Body of pancreas (tissue), 4 donors: Measurements from ENCODE around the gene C6orf47. TPM values are rescaled to one million over a fixed set of nuclear protein-coding genes. Genes with fewer than 3 reads are reported as not detected.

ENCODE experiments used
- ATAC-seq: fragments of 150-250 bp; one replicate; pipeline ENCODE4 v1.9.1; 2016
- DNase-seq, 4 donors: peaks; one replicate each; pipeline ENCODE4 v3.0.0-alpha.2; 2019
- H3K27ac ChIP-seq, 4 donors: fragments of 200-600 bp; sonication (generic); 1 replicate in 3 of 4; 2 replicates in 1 of 4; pipeline versions ENCODE4 v1.5.1 to v1.6.1; 2016 to 2019; ENCODE audit warnings: mild to moderate bottlenecking in 1 of 4, mixed read lengths in 1 of 4, moderate library complexity in 1 of 4
- H3K27me3 ChIP-seq, 2 donors: fragments of 200-600 bp; sonication (generic); one replicate each; pipeline ENCODE4 v1.6.0; 2016; ENCODE audit warnings: mild to moderate bottlenecking in 1 of 2
- H3K36me3 ChIP-seq, 2 donors: fragments of 200-600 bp; sonication (generic); replicated peaks in 1 of 2; 2 replicates each; pipeline ENCODE4 v1.5.1; 2016; ENCODE audit warnings: low read depth in 2 of 2; ENCODE audit not compliant: insufficient read depth in 1 of 2
- H3K4me1 ChIP-seq: fragments of 200-600 bp; sonication (generic); one replicate; pipeline ENCODE4 v1.6.0; 2016
- H3K4me3 ChIP-seq, 2 donors: fragments of 200-600 bp; sonication (generic); 1 replicate in 1 of 2; 2 replicates in 1 of 2; pipeline ENCODE4 v1.5.1; 2016 to 2019
- H3K9me3 ChIP-seq, 3 donors: fragments of 200-600 bp; sonication (generic); 1 replicate in 2 of 3; 2 replicates in 1 of 3; pipeline ENCODE4 v1.5.1; 2016
- CTCF ChIP-seq, 7 experiments: fragments of 450-650 bp in 4 of 7; fragments of 200-600 bp in 3 of 7; sonication (generic) in 3 of 7; IDR thresholded peaks; one replicate each; pipeline ENCODE4 v1.5.1; 2016 to 2019; ENCODE audit warnings: antibody characterized with exemption in 7 of 7
- POLR2A ChIP-seq, 3 donors: fragments of 450-650 bp; IDR thresholded peaks; one replicate each; pipeline ENCODE4 v1.6.1; 2016; ENCODE audit warnings: antibody characterized with exemption in 3 of 3, mild to moderate bottlenecking in 2 of 3
- WGBS, 2 donors: methylation state at CpG; one replicate each; pipeline ENCODE4 v1.1.5; 2017; 5-methylcytosine and 5-hydroxymethylcytosine counted together
- intact Hi-C: fragments of 100-400 bp; cut with DNase I; formaldehyde crosslinking; loops from one replicate; pipeline ENCODE4 v1.15.1; 2023
- total RNA-seq, 2 donors: library from RNA; depleted of rRNA; stranded (reverse); fragments of >200 nt; gene quantifications; one replicate each; pipeline ENCODE4 v1.1.0, GENCODE V29; 2016

Gene C6orf47
- total RNA-seq, 2 donors from 2014 or later, result 15.8 to 22.1 TPM

- Histone ChIP-seq H3K4me1 (peaks cover 53% of the 10 kb centered on the region), H3K27ac (peak within 1 kb of the TSS; percentile 82 to 96 (median 94)), H3K4me3 (peak within 1 kb of the TSS; percentile 63 to 87), H3K36me3 (peaks cover 6 to 16% of the 10 kb centered on the region in 2 donors), H3K27me3 (no peaks in the 10 kb centered on the region), H3K9me3 (no peaks in the 10 kb centered on the region)
- 0% methylated on average over 26 to 39 of the region's 39 CpGs for WGBS, 2 donors
- intact Hi-C loops, result no loop called here
- DNase-seq (peak; percentile 87 to 96 (median 94)), ATAC-seq (peak; percentile 62)
- TF ChIP-seq CTCF (IDR thresholded peaks at IDR 0.05) (no peak), POLR2A (IDR thresholded peaks at IDR 0.05) (peak in 2 of 3 donors; percentile 56 to 57)
Observed at GRCh38 chr6:31664790-31665500, 4.4 kb upstream of the C6orf47 start, which contains the start of gene GPANK1. Gene GPANK1 (minus strand): TSS chr6:31664997. CDS start chr6:31664478, 519 bp downstream.

GRCh38 chr6:31663961-31664789 lies 3.6 kb upstream of the C6orf47 start:
- no peak for ATAC-seq
- DNase-seq, result peak in 2 of 4 donors; percentile 38 to 39
- Histone ChIP-seq H3K4me3 (peak overlapping the region; percentile 63 to 87), H3K9me3 (no peaks in the 10 kb centered on the region), H3K4me1 (peaks cover 60% of the 10 kb centered on the region), H3K27me3 (no peaks in the 10 kb centered on the region), H3K36me3 (peaks cover 6 to 8% of the 10 kb centered on the region in 2 donors), H3K27ac (peak overlapping the region; percentile 82 to 96 (median 94))
- intact Hi-C loops, result no loop called here
- TF ChIP-seq POLR2A (IDR thresholded peaks at IDR 0.05) (no peak), CTCF (IDR thresholded peaks at IDR 0.05) (no peak)
- WGBS, 2 donors, result 14 to 22% methylated on average over 14 to 17 of the region's 17 CpGs

GRCh38 chr6:31663126-31663960 lies 2.8 kb upstream of the C6orf47 start:
- Histone ChIP-seq H3K9me3 (no peaks in the 10 kb centered on the region), H3K4me1 (peaks cover 66% of the 10 kb centered on the region), H3K36me3 (peaks cover 3 to 4% of the 10 kb centered on the region in 2 donors), H3K27ac (peak overlapping the region in 3 of 4 donors; percentile 82 to 96 (median 94)), H3K27me3 (no peaks in the 10 kb centered on the region), H3K4me3 (peak overlapping the region in 1 of 2 donors; percentile 87)
- ATAC-seq (no peak), DNase-seq (no peak)
- TF ChIP-seq POLR2A (IDR thresholded peaks at IDR 0.05) (no peak), CTCF (IDR thresholded peaks at IDR 0.05) (no peak)
- intact Hi-C loops, result no loop called here
- 53 to 75% methylated on average over 7 to 9 of the region's 9 CpGs for WGBS, 2 donors

- DNase-seq, result no peak
- Histone ChIP-seq H3K4me1 (peaks cover 65% of the 10 kb centered on the region), H3K36me3 (peaks cover 0 to 3% of the 10 kb centered on the region in 2 donors), H3K9me3 (no peaks in the 10 kb centered on the region), H3K4me3 (no peak overlapping the region), H3K27me3 (no peaks in the 10 kb centered on the region), H3K27ac (no peak overlapping the region)
- no peak for ATAC-seq
- intact Hi-C loops, result no loop called here
- WGBS, 2 donors, result 82 to 88% methylated on average over 11 to 12 of the region's 12 CpGs
- TF ChIP-seq CTCF (IDR thresholded peaks at IDR 0.05) (no peak), POLR2A (IDR thresholded peaks at IDR 0.05) (no peak)
Observed at GRCh38 chr6:31662124-31662723, 1.6 kb upstream of the C6orf47 start.
